Sigmoid colon (tissue), 7 donors: Measurements from ENCODE around the gene ZNF132. TPM values are rescaled to one million over a fixed set of nuclear protein-coding genes. Genes with fewer than 3 reads are reported as not detected.

Experiments used
- DNase-seq: peaks from one replicate; pipeline ENCODE4 v3.0.0-alpha.2; 2019
- H3K27ac ChIP-seq, 4 donors: fragments of 200-600 bp; sonication (generic); one replicate each; pipeline ENCODE4 v1.5.1; 2016 to 2019; ENCODE audit warnings: mild to moderate bottlenecking in 1 of 4
- H3K27me3 ChIP-seq, 3 donors: fragments of 200-600 bp; sonication (generic); one replicate each; pipeline ENCODE4 v1.5.1; 2019; ENCODE audit warnings: mild to moderate bottlenecking in 1 of 3
- H3K36me3 ChIP-seq, 4 donors: fragments of 200-600 bp; sonication (generic); one replicate each; pipeline ENCODE4 v1.5.1; 2016 to 2019
- H3K4me1 ChIP-seq, 4 donors: fragments of 200-600 bp; sonication (generic); one replicate each; pipeline ENCODE4 v1.5.1; 2017 to 2019
- H3K4me3 ChIP-seq, 4 donors: fragments of 200-600 bp; sonication (generic); one replicate each; pipeline ENCODE4 v1.5.1; 2017 to 2019; ENCODE audit warnings: mild to moderate bottlenecking in 2 of 4, moderate library complexity in 1 of 4
- H3K9me3 ChIP-seq, 4 donors: fragments of 200-600 bp in 3 of 4; sonication (generic) in 3 of 4; one replicate each; pipeline versions ENCODE4 v1.5.1 to v1.6.1; 2013 to 2019
- CTCF ChIP-seq, 4 experiments: fragments of 450-650 bp in 3 of 4; fragments of 200-600 bp in 1 of 4; IDR thresholded peaks; one replicate each; pipeline ENCODE4 v1.5.1; 2016 to 2019; ENCODE audit warnings: antibody characterized with exemption in 4 of 4, mild to moderate bottlenecking in 3 of 4, moderate library complexity in 2 of 4
- EP300 ChIP-seq, 4 donors: sonication (generic); formaldehyde crosslinking; IDR thresholded peaks; one replicate each; pipeline ENCODE4 v1.6.1; 2017; ENCODE audit warnings: antibody characterized with exemption in 4 of 4
- POLR2A ChIP-seq, 2 donors: fragments of 450-650 bp; IDR thresholded peaks; one replicate each; pipeline ENCODE4 v1.6.1; 2016; ENCODE audit warnings: antibody characterized with exemption in 2 of 2, mild to moderate bottlenecking in 2 of 2, moderate library complexity in 2 of 2
- POLR2AphosphoS5 ChIP-seq, 4 donors: sonication (generic); formaldehyde crosslinking; IDR thresholded peaks; one replicate each; pipeline ENCODE4 v1.6.1; 2017; ENCODE audit warnings: antibody characterized with exemption in 4 of 4
- WGBS, 2 donors: extraction: QIAGEN DNeasy Blood & Tissue Kit; methylation state at CpG; one replicate each; pipeline ENCODE4 v1.1.7; 2013; 5-methylcytosine and 5-hydroxymethylcytosine counted together
- intact Hi-C: fragments of 100-400 bp; cut with DNase I; formaldehyde crosslinking; loops from one replicate; pipeline ENCODE4 v1.15.1; 2023
- polyA plus RNA-seq, 3 donors: library from polyadenylated mRNA; stranded (reverse); fragments of 200-250 nt; gene quantifications; one replicate each; pipeline ENCODE4 v1.2.3, GENCODE V29; 2013
- total RNA-seq, 4 donors: library from RNA; depleted of rRNA; stranded (reverse); fragments of >200 nt; gene quantifications; one replicate each; pipeline ENCODE4 v1.1.0, GENCODE V29; 2016
- donor health status: healthy with polysubstance abuse.
- donor health status: Bipolar disorder and iron deficiency.
- donor health status: healthy.

ZNF132 gene
- total and polyA plus RNA-seq, 7 donors: 0.60 to 12.2 (median 5.7) TPM; not detected in 1

- no peak for DNase-seq
- H3K36me3 ChIP-seq: peaks cover 0 to 38% (median 7%) of the 10 kb centered on the region in 4 donors
Observed at GRCh38 chr19:58456111-58456510, 16.2 kb upstream of the ZNF132 start.

GRCh38 chr19:58455306-58455705 lies 15.4 kb upstream of the ZNF132 start:
- intact Hi-C loops: no loop called here
- no peak for DNase-seq
- H3K27me3 ChIP-seq: no peaks in the 10 kb centered on the region
- WGBS, 2 donors: 95 to 96% methylated on average over 21 of the region's 21 CpGs
- peaks cover 0 to 38% (median 7%) of the 10 kb centered on the region in 4 donors for H3K36me3 ChIP-seq
- peaks cover 0 to 14% (median 12%) of the 10 kb centered on the region in 4 donors for H3K4me1 ChIP-seq
- no peak overlapping the region for H3K27ac ChIP-seq
- H3K4me3 ChIP-seq: no peak overlapping the region
- H3K9me3 ChIP-seq: no peaks in the 10 kb centered on the region
- TF ChIP-seq POLR2A (IDR thresholded peaks at IDR 0.05) (no peak), CTCF (IDR thresholded peaks at IDR 0.05) (no peak), EP300 (IDR thresholded peaks at IDR 0.05) (no peak), POLR2AphosphoS5 (IDR thresholded peaks at IDR 0.05) (no peak)

More at GRCh38 chr19:58456111-58456510, 16.2 kb upstream of the ZNF132 start:
- H3K27ac ChIP-seq: no peak overlapping the region
- no peak for TF ChIP-seq POLR2AphosphoS5 (IDR thresholded peaks at IDR 0.05)
- no peak for TF ChIP-seq EP300 (IDR thresholded peaks at IDR 0.05)
- TF ChIP-seq CTCF (IDR thresholded peaks at IDR 0.05): no peak
- no peak for TF ChIP-seq POLR2A (IDR thresholded peaks at IDR 0.05)
- WGBS, 2 donors: 98% methylated on average over 35 of the region's 35 CpGs
- intact Hi-C loops: no loop called here
- peaks cover 0 to 10% (median 7%) of the 10 kb centered on the region in 4 donors for H3K4me1 ChIP-seq
- H3K9me3 ChIP-seq: no peaks in the 10 kb centered on the region
- no peak overlapping the region for H3K4me3 ChIP-seq
- H3K27me3 ChIP-seq: no peaks in the 10 kb centered on the region

- no peak for TF ChIP-seq CTCF (IDR thresholded peaks at IDR 0.05)
- TF ChIP-seq POLR2A (IDR thresholded peaks at IDR 0.05): no peak
- TF ChIP-seq POLR2AphosphoS5 (IDR thresholded peaks at IDR 0.05): no peak
- TF ChIP-seq EP300 (IDR thresholded peaks at IDR 0.05): no peak
- Histone ChIP-seq H3K9me3 (no peaks in the 10 kb centered on the region), H3K27me3 (no peaks in the 10 kb centered on the region), H3K27ac (no peak overlapping the region), H3K4me1 (peaks cover 0 to 14% (median 12%) of the 10 kb centered on the region in 4 donors), H3K4me3 (no peak overlapping the region), H3K36me3 (peaks cover 0 to 38% (median 7%) of the 10 kb centered on the region in 4 donors)
- intact Hi-C loops: no loop called here
- WGBS, 2 donors: 95 to 97% methylated on average over 6 of the region's 6 CpGs
- no peak for DNase-seq
Observed at GRCh38 chr19:58453743-58454142, 13.8 kb upstream of the ZNF132 start.

GRCh38 chr19:58451358-58452101 lies 11.6 kb upstream of the ZNF132 start, which contains the start of gene ZNF324B:
Gene ZNF324B (plus strand): TSS chr19:58451622. CDS start chr19:58453702, 2,080 bp downstream.
- intact Hi-C loops: loop anchor here (2.0 kb wide), 2 partner anchors 15 to 47 kb away; partner anchors contain the start of gene ZNF324
- peak within 1 kb of the TSS; percentile 74 to 82 (median 78) for H3K27ac ChIP-seq
- WGBS, 2 donors: 0 to 1% methylated on average over 79 of the region's 79 CpGs
- H3K4me3 ChIP-seq: peak within 1 kb of the TSS; percentile 84 to 92 (median 88)
- H3K36me3 ChIP-seq: peaks cover 0 to 26% (median 6%) of the 10 kb centered on the region in 4 donors
- peaks cover 0 to 11% (median 0%) of the 10 kb centered on the region in 3 donors for H3K27me3 ChIP-seq
- H3K9me3 ChIP-seq: no peaks in the 10 kb centered on the region
- peaks cover 0 to 14% (median 12%) of the 10 kb centered on the region in 4 donors for H3K4me1 ChIP-seq
- DNase-seq: peak; percentile 98
- TF ChIP-seq CTCF (IDR thresholded peaks at IDR 0.05): no peak
- peak in 1 of 2 donors; percentile 33 for TF ChIP-seq POLR2A (IDR thresholded peaks at IDR 0.05)
- TF ChIP-seq EP300 (IDR thresholded peaks at IDR 0.05): no peak
- peak; percentile 58 to 84 (median 76) for TF ChIP-seq POLR2AphosphoS5 (IDR thresholded peaks at IDR 0.05)
